ENCODE measurements around the gene TMEM184B.

GRCh38 chr22:38290347-38290746, 17.5 kb upstream of the TMEM184B start:
- TF ChIP-seq EZH2 (IDR thresholded peaks at IDR 0.05) (no peak), CTCF (IDR thresholded peaks at IDR 0.05) (no peak)
